ENCODE results near the gene KCNMA1.

- TF ChIP-seq CTCF (IDR thresholded peaks at IDR 0.05) (no peak), POLR2A (IDR thresholded peaks at IDR 0.05; ENCODE audit: low read depth) (no peak), EP300 (IDR thresholded peaks at IDR 0.05) (no peak)
Observed at GRCh38 chr10:77411805-77412204, 225.8 kb downstream of the KCNMA1 start.
